GM20000 (cell line): ENCODE results near the gene PHKA2.

ENCODE experiments used
- DNase-seq: peaks from one replicate; pipeline ENCODE4 v3.0.0; 2012; ENCODE audit warnings: low spot score
- CTCF ChIP-seq: IDR thresholded peaks from 2 replicates; pipeline ENCODE4 v1.5.1; 2012; ENCODE audit warnings: mild to moderate bottlenecking, control low read depth; ENCODE audit errors: extremely low read depth, missing control alignments

PHKA2 gene

DNA sequence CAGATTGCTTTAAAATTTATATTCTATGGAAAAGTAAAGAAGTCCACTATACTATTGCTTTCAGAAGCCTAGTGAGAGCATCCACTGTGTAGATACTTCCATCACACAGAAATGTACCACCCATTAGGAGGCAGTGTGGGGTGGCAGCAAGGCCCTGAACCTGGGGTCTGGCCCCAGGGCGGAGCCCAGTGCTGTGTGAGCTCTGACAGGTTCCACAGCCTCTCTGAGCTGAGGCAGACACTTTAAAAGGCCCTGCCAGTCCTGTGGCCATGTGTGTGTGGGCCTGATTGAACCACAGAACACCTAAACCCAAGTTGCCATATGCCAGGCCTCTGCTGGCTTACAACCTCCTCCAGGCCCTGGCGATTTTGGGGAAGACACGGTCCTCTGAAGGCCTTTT, 49.2 kb downstream of the PHKA2 start:
- DNase-seq, result no peak
- no peak for TF ChIP-seq CTCF

DNA sequence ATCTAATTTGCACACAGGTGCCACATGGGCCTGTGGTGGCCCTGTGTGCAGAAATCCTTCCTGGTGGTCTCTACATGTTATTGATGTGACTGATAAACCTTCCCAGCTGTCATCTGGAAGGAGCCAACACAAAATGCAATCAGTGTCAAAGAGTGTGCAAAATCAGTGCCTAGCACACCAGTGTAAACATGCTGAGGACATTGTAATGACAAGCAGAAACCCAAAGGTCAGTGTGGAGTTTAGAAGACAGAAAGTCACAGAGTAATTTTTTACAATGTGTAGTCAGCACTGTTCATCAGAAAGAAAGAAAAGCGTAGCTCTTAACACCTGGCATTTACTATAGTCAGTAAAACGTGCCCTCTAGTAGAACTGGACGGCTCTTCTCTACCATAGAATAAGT, 50.3 kb downstream of the PHKA2 start:
- DNase-seq, result no peak
- no peak for TF ChIP-seq CTCF

DNA sequence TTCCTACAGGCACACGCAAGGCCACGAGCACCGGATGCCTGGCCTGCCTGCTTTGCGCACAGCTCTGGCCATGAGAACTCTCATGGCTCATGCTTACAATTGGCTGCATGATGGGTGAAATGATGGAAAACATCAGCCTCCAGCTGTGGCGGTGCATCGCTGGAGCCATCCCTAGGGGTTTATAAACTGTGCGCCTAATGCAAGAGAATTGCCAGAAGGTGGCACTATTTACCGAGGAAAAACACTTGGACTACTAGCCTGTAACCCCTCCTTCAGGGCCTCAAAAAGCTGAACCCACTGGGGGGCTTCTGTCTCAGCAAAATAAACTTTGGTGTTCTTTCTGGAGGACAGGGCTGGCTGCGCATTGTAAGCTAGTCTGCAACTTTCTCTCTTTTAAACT, 51.9 kb downstream of the PHKA2 start:
- TF ChIP-seq CTCF, result peak; percentile 19
- no peak for DNase-seq

GRCh38 chrX:18929775-18930174, 54.1 kb downstream of the PHKA2 start:
- DNase-seq, result no peak
- no peak for TF ChIP-seq CTCF

DNA sequence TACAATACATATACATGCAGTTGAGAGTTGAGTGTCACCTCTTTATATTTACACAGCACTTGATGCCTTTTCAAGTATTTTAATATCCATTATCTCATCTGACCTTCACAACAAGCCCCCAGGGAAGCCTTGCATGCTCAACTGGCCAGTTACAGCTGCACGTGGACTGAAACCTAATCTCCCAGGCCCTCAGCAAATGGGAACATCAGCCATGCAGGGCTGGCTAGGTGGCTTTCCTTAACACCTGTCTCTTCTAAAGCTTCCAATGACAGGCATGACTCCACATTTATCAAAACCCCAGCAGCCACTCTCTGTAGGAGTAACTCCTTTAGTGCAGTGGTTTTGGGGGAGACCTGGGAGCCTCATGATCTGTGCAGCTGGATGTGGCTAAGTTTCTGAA, 56.4 kb downstream of the PHKA2 start:
- DNase-seq, result no peak
- TF ChIP-seq CTCF, result no peak

GRCh38 chrX:18924507-18925088, 59.3 kb downstream of the PHKA2 start:
- TF ChIP-seq CTCF, result no peak
- no peak for DNase-seq

- no peak for TF ChIP-seq CTCF
- no peak for DNase-seq
These were observed 63.3 kb downstream of the PHKA2 start for GRCh38 chrX:18920566-18920965.
